GM18868 (cell line): Measurements from ENCODE around the gene ESRRB.
"Not testable (repeated sequence)": the region's sequence is repeated elsewhere in the genome, so short reads cannot be mapped to it uniquely, and the experiment has no call there.

ENCODE experiments used
- ATAC-seq: cut with Tn5 transposase; IDR thresholded peaks from one replicate; pipeline ENCODE4 v1.9.1; 2021; ENCODE audit warnings: mild to moderate bottlenecking, moderate library complexity; ENCODE audit not compliant: unreplicated experiment

ESRRB gene

GRCh38 chr14:76536636-76537035, 160.7 kb downstream of the ESRRB start:
- not testable (repeated sequence) for ATAC-seq

- no peak for ATAC-seq
Observed at GRCh38 chr14:76537906-76538647, 162.1 kb downstream of the ESRRB start.

- ATAC-seq: no peak
Observed at GRCh38 chr14:76538648-76539008, 162.7 kb downstream of the ESRRB start.

GRCh38 chr14:76539130-76539529, 163.2 kb downstream of the ESRRB start:
- ATAC-seq: no peak

GRCh38 chr14:76541594-76542219, 165.8 kb downstream of the ESRRB start:
- no peak for ATAC-seq

- no peak for ATAC-seq
Observed at GRCh38 chr14:76546426-76547221, 170.7 kb downstream of the ESRRB start.

GRCh38 chr14:76547831-76548230, 171.9 kb downstream of the ESRRB start:
- no peak for ATAC-seq

- no peak for ATAC-seq
Observed at GRCh38 chr14:76550534-76550933, 174.6 kb downstream of the ESRRB start.

GRCh38 chr14:76551116-76551515, 175.2 kb downstream of the ESRRB start:
- ATAC-seq: no peak
